SU-DHL-6 (cell line): ENCODE results near the gene EML2.

Source experiments
- H2AFZ ChIP-seq: fragments of 200-600 bp; sonication (generic); 2 replicates; pipeline ENCODE4 v1.6.1; 2014; ENCODE audit warnings: low read depth, mild to moderate bottlenecking, moderate library complexity, mixed read lengths, antibody characterized with exemption, low read length; ENCODE audit not compliant: severe bottlenecking
- H3F3A ChIP-seq: fragments of 200-600 bp; shearing (Covaris generic); 2 replicates; pipeline ENCODE4 v1.6.0; 2016; ENCODE audit warnings: antibody characterized with exemption, mild to moderate bottlenecking; ENCODE audit not compliant: insufficient read depth
- H3K27ac ChIP-seq: fragments of 200-600 bp; sonication (generic); 2 replicates; pipeline ENCODE4 v1.5.1; 2016; ENCODE audit warnings: low read depth, mild to moderate bottlenecking, low read length, moderate library complexity, mixed read lengths
- H3K27me3 ChIP-seq: fragments of 200-600 bp; sonication (generic), shearing (Covaris generic); 2 replicates; pipeline ENCODE4 v1.6.0; 2014; ENCODE audit warnings: mild to moderate bottlenecking, low read length
- H3K36me3 ChIP-seq: fragments of 200-600 bp; sonication (generic); 2 replicates; pipeline ENCODE4 v1.6.1; 2014; ENCODE audit warnings: mild to moderate bottlenecking, low read length, mixed read lengths
- H3K4me2 ChIP-seq: fragments of 300-600, 200-600 bp; shearing (Covaris generic), sonication (generic); 2 replicates; pipeline ENCODE4 v1.6.0; 2014; ENCODE audit warnings: low read length, low read depth, mild to moderate bottlenecking; ENCODE audit not compliant: poor library complexity, severe bottlenecking
- H3K4me3 ChIP-seq: fragments of 200-600 bp; sonication (generic); 2 replicates; pipeline ENCODE4 v1.5.1; 2014; ENCODE audit warnings: antibody characterized with exemption, low read length, mild to moderate bottlenecking, mixed read lengths; ENCODE audit not compliant: insufficient read depth, poor library complexity, severe bottlenecking
- H3K79me2 ChIP-seq: fragments of 200-600 bp; sonication (generic); 2 replicates; pipeline ENCODE4 v1.6.1; 2014; ENCODE audit warnings: mild to moderate bottlenecking, low read length, moderate library complexity; ENCODE audit not compliant: insufficient read depth
- H3K9ac ChIP-seq: fragments of 200-600 bp; sonication (generic); 2 replicates; pipeline ENCODE4 v1.7.0; 2014; ENCODE audit warnings: mild to moderate bottlenecking, low read length
- H3K9me2 ChIP-seq: fragments of 200-600 bp; sonication (generic); replicated peaks from 2 replicates; pipeline ENCODE4 v1.6.1; 2014; ENCODE audit warnings: low read length; ENCODE audit not compliant: insufficient read depth
- H3K9me3 ChIP-seq: fragments of 200-600 bp; sonication (generic); 2 replicates; pipeline ENCODE4 v1.6.1; 2014; ENCODE audit warnings: low read length, mixed read lengths; ENCODE audit not compliant: insufficient read depth
- H4K20me1 ChIP-seq: fragments of 200-600 bp; sonication (generic); 2 replicates; pipeline ENCODE4 v1.6.1; 2014; ENCODE audit warnings: low read depth, mild to moderate bottlenecking, antibody characterized with exemption, low read length, moderate library complexity, mixed read lengths
- EZH2phosphoT487 ChIP-seq: fragments of 200-600 bp; sonication (generic), shearing (Covaris generic); conservative IDR thresholded peaks from 2 replicates; pipeline ENCODE4 v1.6.1; 2018; ENCODE audit warnings: mild to moderate bottlenecking, antibody characterized with exemption, low read length, moderate library complexity, mixed read lengths
- TF ChIP-seq, protein P1 (sequence below): fragments of 200-600 bp; sonication (generic); IDR thresholded peaks from one replicate; pipeline ENCODE4 v1.5.1; 2017; ENCODE audit warnings: antibody characterized with exemption, mild to moderate bottlenecking, low read length, moderate library complexity; ENCODE audit not compliant: insufficient read depth, poor library complexity, severe bottlenecking

Gene EML2

DNA sequence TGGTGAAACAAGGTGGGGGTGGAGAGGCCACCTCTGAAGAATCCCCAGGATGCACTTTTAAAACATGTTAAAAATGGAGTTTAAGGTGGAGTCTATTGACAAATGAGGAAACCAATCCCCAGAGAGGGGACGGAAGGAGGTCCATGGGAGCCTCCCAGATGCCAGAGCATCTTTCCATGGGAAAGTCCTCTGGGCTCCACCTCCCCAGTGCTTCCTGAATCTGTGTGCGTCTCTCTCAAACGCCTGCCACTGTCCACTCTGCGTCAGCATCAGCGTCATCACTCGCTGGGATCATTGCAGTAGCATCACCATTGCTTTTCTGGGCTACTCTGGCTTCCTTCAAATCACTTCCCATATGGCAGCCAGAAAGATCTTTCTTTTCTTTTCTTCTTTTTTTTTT is 43.4 kb downstream of the EML2 start:
- Histone ChIP-seq H3K9me2 (no peaks in the 10 kb centered on the region), H3K9ac (no peak overlapping the region), H3K79me2 (no peaks in the 10 kb centered on the region), H2AFZ (no peak overlapping the region), H3F3A (no peaks in the 10 kb centered on the region), H3K36me3 (no peaks in the 10 kb centered on the region), H4K20me1 (no peaks in the 10 kb centered on the region), H3K9me3 (no peaks in the 10 kb centered on the region), H3K27me3 (no peaks in the 10 kb centered on the region), H3K4me3 (no peak overlapping the region), H3K4me2 (no peak overlapping the region), H3K27ac (no peak overlapping the region)
- no peak for TF ChIP-seq EZH2phosphoT487
- TF ChIP-seq, protein P1, sequence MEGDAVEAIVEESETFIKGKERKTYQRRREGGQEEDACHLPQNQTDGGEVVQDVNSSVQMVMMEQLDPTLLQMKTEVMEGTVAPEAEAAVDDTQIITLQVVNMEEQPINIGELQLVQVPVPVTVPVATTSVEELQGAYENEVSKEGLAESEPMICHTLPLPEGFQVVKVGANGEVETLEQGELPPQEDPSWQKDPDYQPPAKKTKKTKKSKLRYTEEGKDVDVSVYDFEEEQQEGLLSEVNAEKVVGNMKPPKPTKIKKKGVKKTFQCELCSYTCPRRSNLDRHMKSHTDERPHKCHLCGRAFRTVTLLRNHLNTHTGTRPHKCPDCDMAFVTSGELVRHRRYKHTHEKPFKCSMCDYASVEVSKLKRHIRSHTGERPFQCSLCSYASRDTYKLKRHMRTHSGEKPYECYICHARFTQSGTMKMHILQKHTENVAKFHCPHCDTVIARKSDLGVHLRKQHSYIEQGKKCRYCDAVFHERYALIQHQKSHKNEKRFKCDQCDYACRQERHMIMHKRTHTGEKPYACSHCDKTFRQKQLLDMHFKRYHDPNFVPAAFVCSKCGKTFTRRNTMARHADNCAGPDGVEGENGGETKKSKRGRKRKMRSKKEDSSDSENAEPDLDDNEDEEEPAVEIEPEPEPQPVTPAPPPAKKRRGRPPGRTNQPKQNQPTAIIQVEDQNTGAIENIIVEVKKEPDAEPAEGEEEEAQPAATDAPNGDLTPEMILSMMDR: no peak

GRCh38 chr19:45593520-45593919 is 45.7 kb downstream of the EML2 start:
- TF ChIP-seq, protein P1: no peak
- TF ChIP-seq EZH2phosphoT487: no peak
- Histone ChIP-seq H3F3A (no peaks in the 10 kb centered on the region), H3K9me3 (no peaks in the 10 kb centered on the region), H3K4me2 (no peak overlapping the region), H3K9me2 (no peaks in the 10 kb centered on the region), H2AFZ (no peak overlapping the region), H3K27ac (no peak overlapping the region), H3K4me3 (no peak overlapping the region), H3K9ac (no peak overlapping the region), H4K20me1 (no peaks in the 10 kb centered on the region), H3K27me3 (no peaks in the 10 kb centered on the region), H3K36me3 (no peaks in the 10 kb centered on the region), H3K79me2 (no peaks in the 10 kb centered on the region)

GRCh38 chr19:45592366-45592765 is 46.8 kb downstream of the EML2 start:
- no peaks in the 10 kb centered on the region for H3F3A ChIP-seq
- H3K4me3 ChIP-seq: no peak overlapping the region
- H3K27me3 ChIP-seq: no peaks in the 10 kb centered on the region
- H3K9ac ChIP-seq: no peak overlapping the region
- H3K9me3 ChIP-seq: no peaks in the 10 kb centered on the region
- no peak overlapping the region for H3K4me2 ChIP-seq
- H4K20me1 ChIP-seq: no peaks in the 10 kb centered on the region
- no peaks in the 10 kb centered on the region for H3K36me3 ChIP-seq
- H3K27ac ChIP-seq: no peak overlapping the region
- no peaks in the 10 kb centered on the region for H3K9me2 ChIP-seq
- TF ChIP-seq, protein P1: no peak
- TF ChIP-seq EZH2phosphoT487: no peak
- H3K79me2 ChIP-seq: no peaks in the 10 kb centered on the region
- H2AFZ ChIP-seq: no peak overlapping the region

- no peaks in the 10 kb centered on the region for H3K36me3 ChIP-seq
Measured at GRCh38 chr19:45591638-45592005, 47.6 kb downstream of the EML2 start.

More at GRCh38 chr19:45591638-45592005, 47.6 kb downstream of the EML2 start:
- Histone ChIP-seq H3K79me2 (no peaks in the 10 kb centered on the region), H3K4me2 (no peak overlapping the region), H3K9ac (no peak overlapping the region), H3K27ac (no peak overlapping the region), H4K20me1 (no peaks in the 10 kb centered on the region), H3F3A (no peaks in the 10 kb centered on the region), H3K4me3 (no peak overlapping the region), H3K9me3 (no peaks in the 10 kb centered on the region), H3K9me2 (no peaks in the 10 kb centered on the region), H3K27me3 (no peaks in the 10 kb centered on the region), H2AFZ (no peak overlapping the region)
- TF ChIP-seq, protein P1: no peak
- TF ChIP-seq EZH2phosphoT487: no peak
